ENCODE measurements around the gene ZMYM5.

GRCh38 chr13:19810996-19811881, 52.2 kb downstream of the ZMYM5 start:
- TF ChIP-seq CTCF (IDR thresholded peaks at IDR 0.05) (no peak), POLR2A (IDR thresholded peaks at IDR 0.05) (no peak)
